Brain pericyte (primary cell): ENCODE measurements around the gene DUS1L.

ENCODE experiments used
- DNase-seq: peaks from one replicate; pipeline ENCODE4 v3.0.0-alpha.2; 2012; ENCODE audit warnings: low read depth, low spot score

DUS1L gene

GRCh38 chr17:82087961-82088837 is 22.6 kb upstream of the DUS1L start:
- no peak for DNase-seq

GRCh38 chr17:82086941-82087906 is 21.6 kb upstream of the DUS1L start:
- DNase-seq, result no peak

DNA sequence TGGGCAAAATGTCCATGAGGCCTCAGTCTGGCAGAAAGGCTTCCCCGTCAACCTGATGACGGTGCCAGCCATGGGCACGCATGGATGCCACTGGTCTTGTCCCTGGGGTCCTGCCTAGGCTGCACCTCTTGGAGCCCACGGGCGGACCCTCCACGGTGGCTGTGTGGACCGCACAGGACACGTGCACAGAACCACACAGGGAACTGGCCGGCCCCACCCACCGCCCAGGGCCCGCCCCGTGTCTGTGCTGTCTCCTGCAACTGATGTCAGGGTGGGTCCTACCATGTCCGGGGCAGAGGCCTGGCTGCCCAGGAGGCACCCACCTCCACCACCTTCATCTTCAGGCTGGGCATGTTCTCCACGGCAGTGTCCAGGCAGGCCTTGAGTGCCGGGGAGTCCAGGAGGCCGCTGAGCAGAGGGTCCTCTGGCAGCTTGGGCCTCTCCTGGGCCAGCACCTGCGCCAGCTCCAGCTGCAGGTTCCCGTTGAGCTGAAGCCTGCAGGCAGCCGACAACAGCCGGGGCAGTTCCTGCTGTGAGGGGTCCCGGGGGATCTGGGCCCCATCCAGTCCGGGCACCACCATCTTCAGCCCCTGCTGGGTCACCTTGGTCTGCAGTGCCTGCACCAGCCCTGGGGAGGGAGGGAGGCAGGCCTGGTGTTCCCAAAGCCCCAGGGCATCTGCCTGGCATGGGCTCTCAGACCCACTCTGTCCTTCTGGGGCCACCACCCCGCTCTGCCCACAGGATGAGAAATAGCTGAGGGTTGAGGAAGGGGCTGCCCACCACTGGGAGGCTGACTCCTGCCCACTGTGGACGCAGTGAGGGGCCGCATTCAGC is 20.5 kb upstream of the DUS1L start:
- DNase-seq, result no peak

DNA sequence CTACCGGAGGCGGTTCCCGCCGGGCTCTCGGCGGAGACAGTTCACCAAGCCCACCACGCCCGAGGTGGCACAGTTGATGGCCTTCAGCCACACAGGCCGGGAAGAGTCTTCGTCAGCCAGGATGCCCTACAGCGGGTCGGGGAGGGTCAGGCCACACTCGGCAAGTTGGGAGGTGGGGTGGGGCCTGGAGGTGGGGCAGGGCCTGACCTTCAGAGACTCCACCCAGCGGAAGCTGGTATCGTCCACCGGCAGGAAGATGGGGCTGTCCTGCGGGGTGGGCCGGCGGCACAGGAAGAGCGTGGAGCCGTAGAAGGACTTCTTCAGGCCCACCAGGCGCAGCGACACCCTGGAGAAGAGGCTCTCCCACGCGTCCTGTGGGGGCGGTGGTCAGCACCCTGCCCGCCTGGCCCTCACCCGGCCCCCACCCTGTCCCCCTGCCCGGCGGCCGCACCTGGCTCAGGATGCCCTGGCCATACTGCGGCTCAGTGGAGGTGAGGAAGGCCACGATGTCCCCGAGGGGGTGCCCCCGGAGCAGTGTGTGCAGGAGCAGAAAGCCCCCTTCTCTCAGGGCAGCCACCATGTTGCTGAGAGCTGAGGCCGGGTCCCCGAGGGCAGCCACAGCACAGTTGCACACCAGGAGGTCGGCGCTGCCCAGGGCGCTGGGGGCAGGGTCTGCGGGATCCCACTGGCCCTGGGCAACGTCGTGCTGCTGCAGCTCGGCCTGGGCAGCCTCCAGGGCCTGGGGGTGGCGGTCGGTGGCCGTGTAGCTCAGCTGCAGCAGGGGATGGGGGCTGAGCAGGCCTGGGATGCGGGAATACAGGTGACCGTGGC is 19.6 kb upstream of the DUS1L start:
- no peak for DNase-seq

DNA sequence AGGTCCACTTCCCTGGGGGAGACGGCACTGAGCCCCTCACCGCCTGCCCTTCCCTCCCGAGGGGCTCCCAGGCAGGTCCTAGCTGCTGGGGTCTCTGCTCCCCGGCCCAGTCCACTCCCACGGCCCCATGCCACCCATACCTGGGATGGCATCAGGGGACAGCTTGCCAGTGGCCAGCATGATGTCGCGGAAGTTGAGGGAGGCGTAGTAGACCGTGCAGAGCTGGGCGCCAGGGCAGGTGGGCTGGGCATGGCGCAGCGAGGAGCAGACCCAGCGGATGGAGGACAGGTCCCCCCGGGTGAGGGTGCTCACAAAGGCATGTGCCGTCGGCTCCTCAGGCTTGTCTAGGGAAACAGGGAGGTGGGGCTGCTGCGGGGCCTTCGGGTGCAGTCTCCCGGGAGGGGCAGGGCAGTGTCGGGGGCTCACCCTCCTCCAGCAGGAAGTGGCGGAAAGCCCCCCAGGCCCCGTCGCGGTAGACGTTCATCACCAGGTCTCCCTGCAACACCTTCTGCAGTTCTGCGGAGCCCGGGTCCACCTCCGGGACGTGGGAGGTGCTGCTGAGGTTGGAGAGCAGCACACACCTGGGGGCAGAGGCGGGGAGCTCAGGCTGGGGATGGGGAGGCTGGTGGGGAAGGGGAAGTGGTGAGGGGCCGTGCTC is 18.9 kb upstream of the DUS1L start:
- DNase-seq, result no peak

DNA sequence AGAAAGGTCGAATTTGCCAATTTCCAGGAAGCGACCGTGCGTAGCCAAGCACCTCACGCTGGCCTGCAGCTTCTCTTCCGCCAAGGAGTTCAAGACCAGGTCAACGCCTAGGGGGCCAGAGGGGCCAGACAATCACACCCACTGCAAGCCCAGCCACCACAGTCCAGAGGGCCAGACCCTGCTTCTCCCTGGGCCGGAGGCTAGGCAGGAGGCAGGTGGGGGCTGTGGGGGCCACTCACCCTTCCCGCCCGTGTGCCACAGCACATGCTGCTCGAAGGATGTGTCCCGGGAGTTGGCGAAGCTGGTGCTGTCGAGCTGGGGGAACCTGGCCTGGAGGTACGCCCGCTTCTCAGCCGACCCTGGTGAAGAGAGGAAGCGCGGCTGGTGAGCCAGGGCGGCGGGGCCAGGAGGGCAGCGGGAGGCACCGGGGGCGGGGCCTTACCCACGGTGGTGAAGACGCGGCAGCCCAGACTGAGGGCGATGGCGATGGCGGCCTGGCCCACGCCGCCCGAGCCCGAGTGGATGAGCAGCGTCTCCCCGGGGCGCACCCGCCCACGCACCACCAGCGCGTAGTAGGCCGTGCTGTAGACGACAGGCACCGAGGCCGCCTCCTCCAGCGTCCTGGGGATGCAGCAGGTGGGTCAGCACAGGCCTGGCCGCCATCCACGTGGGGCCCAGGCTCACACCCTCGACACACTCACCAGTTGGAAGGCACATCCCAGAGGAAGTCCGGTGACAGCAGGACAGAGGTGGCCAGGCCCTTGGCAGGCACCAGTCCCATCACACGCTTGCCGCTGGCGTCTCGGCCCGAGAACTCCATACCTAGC is 18.1 kb upstream of the DUS1L start:
- DNase-seq, result no peak

- no peak for DNase-seq
Observed at GRCh38 chr17:82083009-82083408, 17.4 kb upstream of the DUS1L start.

DNA sequence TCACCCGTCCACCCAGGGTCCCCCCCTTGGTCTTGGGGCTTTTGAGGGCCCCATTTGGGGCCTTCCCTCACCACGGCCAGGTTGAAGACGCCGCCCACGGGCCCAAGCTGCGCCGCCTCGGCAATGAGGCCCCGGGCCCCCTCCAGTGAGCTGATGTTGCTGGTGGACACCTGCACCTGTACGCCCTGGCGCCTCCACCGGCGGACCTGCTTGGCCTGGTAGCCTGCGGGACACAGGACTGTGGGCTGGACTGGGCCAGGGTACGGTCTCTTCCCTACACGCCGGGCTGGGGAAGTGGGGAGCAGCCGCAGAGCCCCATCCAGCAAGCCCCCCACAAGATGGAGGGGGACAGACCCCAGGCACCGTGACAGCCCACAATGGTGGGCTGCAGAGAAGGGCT is 16.9 kb upstream of the DUS1L start:
- DNase-seq, result no peak

- no peak for DNase-seq
Observed at GRCh38 chr17:82081966-82082365, 16.4 kb upstream of the DUS1L start.

- no peak for DNase-seq
Observed at GRCh38 chr17:82081546-82081945, 15.9 kb upstream of the DUS1L start.

DNA sequence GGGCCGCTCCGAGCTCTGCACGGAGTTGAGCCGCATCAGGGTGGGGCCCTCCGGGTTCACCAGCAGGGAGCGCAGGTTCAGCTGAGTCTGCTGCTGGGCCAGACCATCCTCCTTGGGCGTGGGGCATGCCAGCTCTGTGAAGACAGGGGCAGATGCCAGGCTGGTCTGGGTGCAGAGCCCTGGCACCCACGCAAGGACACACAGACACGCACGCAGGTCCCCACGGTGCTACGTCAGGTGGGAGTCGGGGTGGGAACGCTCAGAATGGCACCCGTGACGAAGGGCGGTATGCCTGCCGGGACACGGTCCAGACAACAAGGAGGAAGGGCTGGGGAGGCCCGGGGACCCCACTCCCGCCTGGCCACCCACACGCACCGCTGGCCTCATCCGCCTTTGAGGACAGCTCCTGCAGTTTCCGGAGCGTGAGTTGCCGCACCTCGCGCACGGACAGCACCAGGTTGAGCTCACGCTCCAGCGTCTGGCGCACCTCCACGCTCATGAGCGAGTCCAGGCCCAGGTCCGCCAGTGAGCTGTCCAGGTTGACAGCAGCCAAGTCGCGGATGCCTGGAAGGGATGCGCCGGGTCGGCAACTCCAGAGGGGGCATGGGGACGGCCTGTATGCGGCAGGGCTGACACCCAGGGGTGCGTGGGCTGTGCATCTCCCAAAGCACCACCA is 15.3 kb upstream of the DUS1L start:
- DNase-seq, result no peak

DNA sequence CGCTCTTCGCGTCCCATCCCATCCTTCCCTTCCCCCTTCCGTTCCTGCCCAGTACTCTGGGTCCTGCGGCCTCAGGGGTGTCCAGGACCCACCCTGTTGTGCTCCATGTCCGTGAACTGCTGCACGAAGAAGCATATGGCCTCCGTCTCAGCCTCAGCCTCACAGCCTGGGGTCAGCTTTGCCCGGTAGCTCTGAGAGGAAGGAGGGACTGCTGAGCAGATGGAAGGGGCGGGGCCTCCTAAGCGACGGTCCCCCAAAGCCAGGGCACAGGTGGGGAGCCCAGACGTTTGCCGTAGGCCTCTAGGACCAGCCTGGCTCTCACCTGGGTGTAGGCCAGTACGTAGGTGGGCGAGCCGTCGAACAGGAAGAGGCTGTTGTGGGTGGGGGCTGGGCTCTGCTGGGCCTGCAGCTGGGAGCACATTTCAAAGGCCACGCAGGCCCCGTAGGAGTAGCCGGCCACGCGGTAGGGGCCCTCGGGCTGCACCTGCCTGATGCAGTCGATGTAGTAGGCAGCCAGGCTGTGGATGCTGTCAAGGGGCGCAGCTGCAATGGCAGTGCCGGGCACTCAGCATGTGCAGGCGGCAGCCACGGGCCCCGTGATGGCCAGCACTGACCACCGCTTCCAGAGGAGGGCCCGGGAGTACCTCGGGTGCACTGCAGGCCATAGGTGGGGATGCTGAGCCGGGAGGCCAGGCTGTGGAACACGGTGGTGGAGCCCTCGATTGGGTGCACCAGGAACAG is 14.6 kb upstream of the DUS1L start:
- no peak for DNase-seq

DNA sequence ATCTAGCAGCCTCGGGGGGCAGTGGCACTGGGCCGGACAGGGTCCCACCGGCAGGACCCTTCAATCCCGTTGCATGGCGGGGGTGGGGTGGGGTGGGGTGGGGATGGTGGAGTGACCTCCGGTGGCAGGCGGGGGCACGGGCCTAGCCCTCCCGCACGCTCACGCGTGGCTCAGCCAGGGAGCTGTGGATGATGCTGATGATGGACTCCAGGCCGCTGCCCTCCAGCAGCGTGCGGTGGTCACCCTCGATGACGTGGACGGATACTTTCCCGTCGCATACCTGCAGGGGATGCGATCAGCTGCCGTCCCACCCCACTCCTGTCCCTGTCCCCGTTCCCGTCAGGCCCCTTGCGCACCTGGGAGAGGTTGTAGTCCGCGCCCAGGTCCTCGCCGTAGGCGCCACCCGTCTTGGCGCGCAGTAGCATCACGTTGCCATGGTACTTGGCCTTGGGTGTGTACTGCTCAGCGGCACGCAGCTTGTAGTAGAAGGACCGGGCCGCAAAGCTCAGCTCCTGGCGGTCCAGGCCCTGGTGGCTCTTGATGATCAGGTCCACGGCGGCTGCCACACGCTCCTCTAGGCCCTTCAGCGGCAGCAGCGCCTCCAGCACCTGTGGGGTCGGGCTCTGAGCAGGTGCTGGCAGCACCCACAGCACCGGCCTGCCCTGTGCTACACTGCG is 13.5 kb upstream of the DUS1L start:
- DNase-seq, result no peak

GRCh38 chr17:82078433-82078832 is 12.8 kb upstream of the DUS1L start:
- no peak for DNase-seq

DNA sequence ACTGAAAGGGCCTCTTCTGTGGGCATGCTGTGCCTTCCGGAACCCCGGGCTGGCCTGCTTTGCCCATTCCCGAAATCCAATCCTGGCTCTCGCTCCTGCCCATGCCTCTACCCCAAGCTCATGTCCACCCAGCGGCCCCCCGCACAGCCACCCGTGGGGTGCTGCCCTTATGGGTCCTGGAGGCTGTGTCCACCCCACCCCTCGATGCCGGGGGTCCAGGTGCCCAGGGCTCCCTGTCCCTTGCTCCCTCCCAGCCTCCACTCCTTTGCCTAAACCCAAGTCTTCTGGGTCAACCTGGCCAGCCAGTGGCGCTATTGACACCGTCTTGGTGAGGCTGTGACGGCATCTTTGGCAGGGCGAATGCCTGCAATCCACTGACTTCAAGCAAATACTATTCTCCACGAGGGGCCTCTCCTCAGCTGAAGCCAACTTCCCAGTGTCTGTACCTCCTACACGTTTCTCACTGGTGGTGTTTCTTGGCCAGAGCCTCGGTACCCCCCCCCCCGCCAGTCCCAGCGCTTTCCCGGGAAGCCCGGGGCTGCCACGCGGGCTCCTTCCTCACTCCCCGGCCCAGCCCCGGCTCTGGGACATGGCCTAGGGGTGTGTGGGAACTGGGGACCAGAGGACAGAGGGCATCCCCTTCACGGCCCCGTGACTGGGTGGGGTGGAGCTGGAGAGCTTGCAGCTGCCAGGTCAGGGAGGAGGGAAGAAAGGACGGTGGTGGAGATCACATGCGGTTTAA is 12.2 kb upstream of the DUS1L start:
- DNase-seq, result no peak

DNA sequence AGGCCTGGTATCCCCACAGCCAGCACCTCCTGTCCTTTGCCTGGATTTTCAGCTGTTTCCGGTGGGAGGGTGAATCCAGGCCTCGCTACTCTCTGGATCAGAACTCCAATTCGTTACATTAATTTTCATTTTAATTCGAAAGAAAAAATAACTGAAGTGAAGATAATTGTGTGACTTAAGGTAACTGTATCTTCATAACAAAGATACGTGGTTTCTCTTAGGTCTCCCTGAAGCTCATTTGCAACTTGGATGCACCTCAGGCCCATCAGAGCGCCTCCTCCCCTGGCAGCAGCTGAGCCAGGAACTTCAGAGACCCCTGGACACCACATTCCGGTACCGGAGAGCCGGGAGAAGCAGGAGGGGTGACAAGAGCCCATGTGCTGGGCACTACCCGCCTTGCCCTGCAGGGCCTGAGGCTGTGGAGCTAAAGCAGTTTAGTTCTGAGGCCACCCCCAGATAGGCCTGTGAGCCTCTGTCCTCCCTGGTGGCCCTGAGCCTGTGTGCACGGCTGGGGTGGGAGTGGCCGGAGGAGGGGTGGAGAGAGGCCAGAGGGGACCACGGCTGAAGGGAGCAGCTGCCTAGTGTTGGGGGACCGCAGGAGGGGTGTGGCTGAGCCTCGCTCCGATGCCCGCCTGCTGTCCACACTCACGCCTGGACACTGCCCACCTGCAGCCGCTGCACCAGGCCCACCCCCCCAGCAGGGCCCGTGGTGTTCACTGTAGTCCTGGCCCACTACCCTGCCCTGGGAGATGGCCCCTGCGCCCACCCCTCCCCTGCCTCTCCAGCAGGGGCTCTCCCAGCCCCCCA is 11.4 kb upstream of the DUS1L start:
- DNase-seq, result no peak
